Chondrocyte (in vitro differentiated cells): ENCODE data around the gene GUK1. TPM values are rescaled to one million over a fixed set of nuclear protein-coding genes. Genes with fewer than 3 reads are reported as not detected.
A peak's percentile ranks its signal among the peaks of the same experiment; 100 is the strongest.

Experiments used
- DNase-seq: peaks from one replicate; pipeline ENCODE4 v3.0.0; 2021; ENCODE audit warnings: mixed read lengths, low spot score
- H3K27ac Mint-ChIP-seq: one replicate; pipeline ENCODE4 v1.8.0; 2021; ENCODE audit warnings: mild to moderate bottlenecking, moderate library complexity, mixed read lengths; ENCODE audit not compliant: unreplicated experiment
- H3K27me3 Mint-ChIP-seq: 2 replicates; pipeline ENCODE4 v1.8.0; 2021; ENCODE audit warnings: low read depth, mixed read lengths
- H3K36me3 Mint-ChIP-seq: 2 replicates; pipeline ENCODE4 v1.8.0; 2021; ENCODE audit warnings: low read depth, mixed read lengths
- H3K4me1 Mint-ChIP-seq: 2 replicates; pipeline ENCODE4 v1.8.0; 2021; ENCODE audit warnings: low read depth, mild to moderate bottlenecking, mixed read lengths
- H3K4me3 Mint-ChIP-seq: one replicate; pipeline ENCODE4 v1.8.0; 2021; ENCODE audit warnings: mild to moderate bottlenecking, moderate library complexity, mixed read lengths; ENCODE audit not compliant: unreplicated experiment
- H3K9me3 Mint-ChIP-seq: 2 replicates; pipeline ENCODE4 v1.8.0; 2021; ENCODE audit warnings: low read depth, mixed read lengths
- total RNA-seq: library from RNA; stranded (reverse); gene quantifications from 3 replicates; pipeline ENCODE4 v1.2.1, GENCODE V29; 2021
- TF ChIP-seq, protein P1 (sequence below): fragments of 200-600 bp; sonication (generic); IDR thresholded peaks from 2 replicates; pipeline ENCODE4 v1.5.0; 2021; ENCODE audit warnings: antibody characterized with exemption, mild to moderate bottlenecking, moderate library complexity

The GUK1 gene
- total RNA-seq, 1 donor from 2014 or later, result 196 TPM

DNA sequence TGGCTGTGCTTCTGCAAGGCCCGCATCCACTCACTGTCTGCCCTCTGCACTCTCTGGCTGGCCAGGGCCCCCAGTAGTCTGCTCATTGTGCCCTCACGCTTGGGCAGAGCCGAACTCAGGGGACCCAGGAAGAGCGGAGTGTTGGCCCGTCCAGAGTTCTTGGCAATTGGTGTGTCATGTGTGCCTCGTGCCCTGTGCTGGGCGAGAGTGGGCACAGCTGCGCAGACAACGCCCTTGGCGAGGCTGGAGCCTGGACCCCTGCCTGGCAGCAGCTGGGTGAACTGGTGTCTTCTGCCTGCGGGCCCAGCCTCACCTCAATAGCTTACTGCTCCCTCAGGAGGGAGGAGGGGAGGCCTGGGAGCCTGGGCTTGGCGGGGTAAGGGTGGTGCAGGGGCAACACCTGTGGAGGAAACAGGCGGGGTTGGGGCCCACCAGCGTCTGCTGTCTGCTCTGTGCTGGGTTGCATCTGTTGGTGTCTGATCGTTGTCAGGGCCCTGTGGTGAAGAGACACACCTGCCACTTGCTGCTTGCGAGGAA lies 2.1 kb downstream of the GUK1 start:
- TF ChIP-seq, protein P1, sequence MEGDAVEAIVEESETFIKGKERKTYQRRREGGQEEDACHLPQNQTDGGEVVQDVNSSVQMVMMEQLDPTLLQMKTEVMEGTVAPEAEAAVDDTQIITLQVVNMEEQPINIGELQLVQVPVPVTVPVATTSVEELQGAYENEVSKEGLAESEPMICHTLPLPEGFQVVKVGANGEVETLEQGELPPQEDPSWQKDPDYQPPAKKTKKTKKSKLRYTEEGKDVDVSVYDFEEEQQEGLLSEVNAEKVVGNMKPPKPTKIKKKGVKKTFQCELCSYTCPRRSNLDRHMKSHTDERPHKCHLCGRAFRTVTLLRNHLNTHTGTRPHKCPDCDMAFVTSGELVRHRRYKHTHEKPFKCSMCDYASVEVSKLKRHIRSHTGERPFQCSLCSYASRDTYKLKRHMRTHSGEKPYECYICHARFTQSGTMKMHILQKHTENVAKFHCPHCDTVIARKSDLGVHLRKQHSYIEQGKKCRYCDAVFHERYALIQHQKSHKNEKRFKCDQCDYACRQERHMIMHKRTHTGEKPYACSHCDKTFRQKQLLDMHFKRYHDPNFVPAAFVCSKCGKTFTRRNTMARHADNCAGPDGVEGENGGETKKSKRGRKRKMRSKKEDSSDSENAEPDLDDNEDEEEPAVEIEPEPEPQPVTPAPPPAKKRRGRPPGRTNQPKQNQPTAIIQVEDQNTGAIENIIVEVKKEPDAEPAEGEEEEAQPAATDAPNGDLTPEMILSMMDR, result no peak
- Mint-ChIP-seq H3K4me3 (peak overlapping the region; percentile 91), H3K4me1 (peaks cover 32% of the 10 kb centered on the region), H3K36me3 (no peaks in the 10 kb centered on the region), H3K27me3 (no peaks in the 10 kb centered on the region), H3K27ac (no peak overlapping the region), H3K9me3 (no peaks in the 10 kb centered on the region)
- peak; percentile 88 for DNase-seq

DNA sequence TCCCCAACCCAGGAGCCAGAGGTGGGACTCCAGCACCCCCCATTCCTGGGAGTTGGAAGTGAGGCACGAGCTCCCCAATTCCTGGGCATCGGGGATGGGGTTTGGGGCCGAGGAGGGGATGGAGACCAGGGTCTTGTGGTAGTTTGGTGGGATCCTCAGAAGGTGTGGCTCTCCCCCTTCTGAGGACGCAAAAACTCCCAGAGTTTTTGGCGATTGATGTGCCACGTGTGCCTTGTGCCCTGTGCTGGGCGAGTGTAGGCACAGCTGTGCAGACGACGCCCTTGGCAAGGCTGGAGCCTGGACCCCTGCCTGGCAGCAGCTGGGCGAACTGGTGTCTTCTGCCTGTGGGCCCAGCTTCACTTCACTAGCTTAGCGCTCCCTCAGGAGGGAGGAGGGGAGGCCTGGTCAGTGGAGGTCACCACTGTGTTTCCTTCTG lies 2.6 kb downstream of the GUK1 start:
- Mint-ChIP-seq H3K4me1 (peaks cover 32% of the 10 kb centered on the region), H3K4me3 (peak overlapping the region; percentile 91), H3K27me3 (no peaks in the 10 kb centered on the region), H3K36me3 (no peaks in the 10 kb centered on the region), H3K27ac (peak overlapping the region; percentile 17), H3K9me3 (no peaks in the 10 kb centered on the region)
- TF ChIP-seq, protein P1, result no peak
- peak; percentile 79 for DNase-seq

DNA sequence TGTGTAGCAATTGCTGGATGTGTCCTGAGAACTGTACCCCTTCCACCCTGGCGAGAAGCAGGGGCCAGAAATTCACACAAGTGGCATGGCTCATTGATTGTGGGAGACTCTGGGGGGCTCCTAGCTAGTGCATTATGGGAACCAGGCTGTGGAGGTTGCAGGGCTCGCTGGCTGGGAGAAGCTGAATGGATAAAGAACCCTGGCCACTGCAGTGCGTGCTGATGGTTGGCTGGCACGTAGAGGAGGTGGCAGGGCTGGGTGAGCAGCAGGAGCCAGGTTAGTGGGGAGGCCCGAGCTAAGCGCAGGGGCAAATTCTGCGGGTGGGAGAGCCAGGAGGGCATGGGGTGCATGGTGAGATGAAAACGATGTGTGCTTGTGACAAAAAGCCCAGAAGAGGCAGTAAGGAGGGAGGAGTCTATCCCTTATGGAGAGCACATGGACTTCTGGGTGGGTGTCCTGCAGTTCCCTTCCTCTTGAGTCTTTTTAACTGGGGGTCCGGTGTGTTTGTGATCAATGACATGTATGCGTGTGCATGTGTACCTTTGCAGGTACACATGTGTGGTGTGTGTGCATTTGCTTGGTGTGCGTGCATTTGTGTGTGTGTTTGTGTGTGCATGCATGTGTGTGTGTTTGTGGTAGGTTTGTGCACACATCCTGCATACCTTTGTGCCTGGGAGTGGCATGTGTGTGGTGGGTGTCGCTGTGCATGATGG lies 3.6 kb downstream of the GUK1 start:
- peaks cover 32% of the 10 kb centered on the region for H3K4me1 Mint-ChIP-seq
- no peak overlapping the region for H3K27ac Mint-ChIP-seq
- H3K36me3 Mint-ChIP-seq, result no peaks in the 10 kb centered on the region

GRCh38 chr1:228144193-228144992 lies 4.3 kb downstream of the GUK1 start:
- DNase-seq, result peak; percentile 77
- Mint-ChIP-seq H3K36me3 (no peaks in the 10 kb centered on the region), H3K4me1 (peaks cover 32% of the 10 kb centered on the region), H3K27me3 (no peaks in the 10 kb centered on the region), H3K4me3 (no peak overlapping the region), H3K9me3 (no peaks in the 10 kb centered on the region), H3K27ac (no peak overlapping the region)
- TF ChIP-seq, protein P1, result no peak

More for the DNA sequence above, 3.6 kb downstream of the GUK1 start:
- H3K27me3 Mint-ChIP-seq, result no peaks in the 10 kb centered on the region
- no peak overlapping the region for H3K4me3 Mint-ChIP-seq
- H3K9me3 Mint-ChIP-seq, result no peaks in the 10 kb centered on the region
- DNase-seq, result peak; percentile 72
- TF ChIP-seq, protein P1, result no peak

GRCh38 chr1:228144993-228145343 lies 4.9 kb downstream of the GUK1 start:
- TF ChIP-seq, protein P1, result no peak
- Mint-ChIP-seq H3K27me3 (no peaks in the 10 kb centered on the region), H3K36me3 (no peaks in the 10 kb centered on the region), H3K9me3 (no peaks in the 10 kb centered on the region), H3K4me1 (peaks cover 32% of the 10 kb centered on the region), H3K27ac (no peak overlapping the region), H3K4me3 (no peak overlapping the region)
- DNase-seq, result no peak
